Peyer's patch (tissue), 4 donors: Measurements from ENCODE around the gene LAMA4. TPM values are rescaled to one million over a fixed set of nuclear protein-coding genes. Genes with fewer than 3 reads are reported as not detected.

ENCODE experiments used
- DNase-seq, 3 donors: peaks; one replicate each; pipeline ENCODE4 v3.0.0-alpha.2; 2017 to 2019
- H3K27ac ChIP-seq, 4 donors: fragments of 200-600 bp; sonication (generic); one replicate each; pipeline ENCODE4 v1.5.1; 2016 to 2019
- H3K27me3 ChIP-seq, 2 donors: fragments of 200-600 bp; sonication (generic); one replicate each; pipeline ENCODE4 v1.5.1; 2019
- H3K36me3 ChIP-seq, 3 donors: fragments of 200-600 bp; sonication (generic); one replicate each; pipeline ENCODE4 v1.5.1; 2016 to 2019
- H3K4me1 ChIP-seq, 4 donors: fragments of 200-600 bp; sonication (generic); one replicate each; pipeline ENCODE4 v1.5.1; 2016 to 2019
- H3K4me3 ChIP-seq, 4 donors: fragments of 200-600 bp; sonication (generic); 1 replicate in 3 of 4; 2 replicates in 1 of 4; pipeline ENCODE4 v1.5.1; 2016 to 2019; ENCODE audit warnings: mild to moderate bottlenecking in 1 of 4
- H3K9me3 ChIP-seq, 4 donors: fragments of 200-600 bp; sonication (generic); one replicate each; pipeline ENCODE4 v1.5.1; 2016 to 2019; ENCODE audit warnings: mild to moderate bottlenecking in 1 of 4
- POLR2A ChIP-seq, 2 donors: fragments of 450-650 bp; IDR thresholded peaks; one replicate each; pipeline ENCODE4 v1.5.1; 2017; ENCODE audit warnings: antibody characterized with exemption in 2 of 2, mild to moderate bottlenecking in 2 of 2, moderate library complexity in 2 of 2
- total RNA-seq, 4 donors: library from RNA; depleted of rRNA; stranded (reverse); fragments of >200 nt; gene quantifications; one replicate each; pipeline ENCODE4 v1.1.0, GENCODE V29; 2016
- TF ChIP-seq, protein P1 (sequence below), 6 experiments: fragments of 450-650 bp in 4 of 6; fragments of 200-600 bp in 2 of 6; sonication (generic) in 1 of 6; IDR thresholded peaks; one replicate each; pipeline ENCODE4 v1.5.1; 2017 to 2019; ENCODE audit warnings: antibody characterized with exemption in 6 of 6, mild to moderate bottlenecking in 3 of 6, moderate library complexity in 1 of 6

The LAMA4 gene
- total RNA-seq, 4 donors from 2014 or later, result 10.0 to 99.0 (median 28.9) TPM

DNA sequence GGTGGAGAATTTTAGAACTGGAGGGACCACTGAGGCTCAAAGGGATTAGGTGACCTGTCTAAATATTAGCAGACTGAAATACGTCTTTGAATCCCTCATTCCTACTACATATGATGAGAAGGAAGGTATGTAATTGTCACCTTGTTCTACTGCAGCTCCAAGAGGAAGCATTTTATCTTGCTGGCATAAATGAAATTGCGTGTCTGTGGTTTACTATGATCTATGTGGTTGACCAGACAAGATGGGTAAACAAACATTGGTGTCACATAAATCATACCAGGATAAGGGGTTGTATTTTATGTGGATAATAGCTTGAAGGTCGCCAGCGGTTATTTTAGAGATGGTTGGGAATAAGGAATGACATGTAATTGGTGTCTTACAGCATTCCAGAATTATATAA is 78.2 kb downstream of the LAMA4 start:
- H3K36me3 ChIP-seq, result peaks cover 0 to 29% (median 0%) of the 10 kb centered on the region in 3 donors

DNA sequence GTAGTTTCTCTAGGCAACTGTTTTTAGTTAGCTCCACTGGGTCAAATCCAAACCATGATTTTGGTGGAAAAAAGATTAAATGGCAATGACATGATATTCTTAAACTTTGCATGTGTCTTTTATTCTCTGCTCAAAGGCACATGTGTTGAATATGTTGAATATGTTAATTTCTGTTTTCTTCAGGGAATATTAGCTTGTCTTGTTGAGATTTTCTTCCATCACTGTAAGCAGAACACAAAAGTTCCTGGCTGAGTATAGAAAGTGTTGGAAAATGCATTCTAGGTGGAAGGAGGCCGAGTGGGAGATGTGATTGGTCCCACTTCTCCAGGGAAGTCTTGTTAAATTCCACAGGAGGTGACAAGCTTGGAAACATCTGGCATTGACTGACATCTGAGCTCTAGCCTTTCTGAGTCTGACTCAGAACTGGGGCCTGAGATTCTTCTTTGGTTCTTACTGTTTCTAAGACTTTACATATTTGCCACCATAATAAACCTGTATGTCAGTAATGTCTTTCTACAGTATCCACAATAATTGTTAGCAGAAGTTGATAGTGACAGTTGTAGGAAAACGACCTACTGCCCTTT is 81.1 kb downstream of the LAMA4 start:
- DNase-seq, result no peak
- Histone ChIP-seq H3K36me3 (peaks cover 0 to 35% (median 0%) of the 10 kb centered on the region in 3 donors), H3K4me1 (no peaks in the 10 kb centered on the region), H3K27me3 (no peaks in the 10 kb centered on the region), H3K4me3 (no peak overlapping the region), H3K9me3 (no peaks in the 10 kb centered on the region), H3K27ac (no peak overlapping the region)
- TF ChIP-seq, protein P1, sequence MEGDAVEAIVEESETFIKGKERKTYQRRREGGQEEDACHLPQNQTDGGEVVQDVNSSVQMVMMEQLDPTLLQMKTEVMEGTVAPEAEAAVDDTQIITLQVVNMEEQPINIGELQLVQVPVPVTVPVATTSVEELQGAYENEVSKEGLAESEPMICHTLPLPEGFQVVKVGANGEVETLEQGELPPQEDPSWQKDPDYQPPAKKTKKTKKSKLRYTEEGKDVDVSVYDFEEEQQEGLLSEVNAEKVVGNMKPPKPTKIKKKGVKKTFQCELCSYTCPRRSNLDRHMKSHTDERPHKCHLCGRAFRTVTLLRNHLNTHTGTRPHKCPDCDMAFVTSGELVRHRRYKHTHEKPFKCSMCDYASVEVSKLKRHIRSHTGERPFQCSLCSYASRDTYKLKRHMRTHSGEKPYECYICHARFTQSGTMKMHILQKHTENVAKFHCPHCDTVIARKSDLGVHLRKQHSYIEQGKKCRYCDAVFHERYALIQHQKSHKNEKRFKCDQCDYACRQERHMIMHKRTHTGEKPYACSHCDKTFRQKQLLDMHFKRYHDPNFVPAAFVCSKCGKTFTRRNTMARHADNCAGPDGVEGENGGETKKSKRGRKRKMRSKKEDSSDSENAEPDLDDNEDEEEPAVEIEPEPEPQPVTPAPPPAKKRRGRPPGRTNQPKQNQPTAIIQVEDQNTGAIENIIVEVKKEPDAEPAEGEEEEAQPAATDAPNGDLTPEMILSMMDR (IDR thresholded peaks at IDR 0.05), result no peak

More for the DNA sequence above, 78.2 kb downstream of the LAMA4 start:
- Histone ChIP-seq H3K4me3 (no peak overlapping the region), H3K27me3 (no peaks in the 10 kb centered on the region), H3K9me3 (no peaks in the 10 kb centered on the region), H3K27ac (no peak overlapping the region), H3K4me1 (no peaks in the 10 kb centered on the region)
- TF ChIP-seq, protein P1 (IDR thresholded peaks at IDR 0.05), result no peak
- TF ChIP-seq POLR2A (IDR thresholded peaks at IDR 0.05), result no peak
- DNase-seq, result no peak

DNA sequence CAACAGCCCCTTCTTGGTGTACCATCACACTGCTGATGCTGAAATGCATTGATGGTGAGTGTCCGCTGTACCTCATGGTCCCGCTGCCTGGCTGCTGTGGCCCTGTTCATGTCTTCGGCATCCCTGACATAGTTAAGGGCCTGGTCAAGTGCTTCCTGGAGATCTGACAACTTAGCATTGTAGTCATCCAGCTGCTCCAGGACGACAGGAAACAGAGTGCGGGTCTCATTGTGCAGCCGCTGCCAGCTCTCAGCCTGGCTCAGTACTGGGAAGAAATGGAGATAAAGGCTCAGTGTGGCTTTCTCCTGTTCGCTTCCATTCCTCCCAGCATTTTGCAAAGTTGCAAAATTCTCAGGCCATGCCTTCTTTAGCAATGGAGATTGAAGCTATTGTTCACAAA is 81.8 kb downstream of the LAMA4 start:
- DNase-seq, result no peak
- Histone ChIP-seq H3K27ac (no peak overlapping the region), H3K4me3 (no peak overlapping the region), H3K9me3 (no peaks in the 10 kb centered on the region), H3K27me3 (no peaks in the 10 kb centered on the region), H3K36me3 (peaks cover 0 to 35% (median 0%) of the 10 kb centered on the region in 3 donors), H3K4me1 (no peaks in the 10 kb centered on the region)
- TF ChIP-seq, protein P1 (IDR thresholded peaks at IDR 0.05), result no peak
- no peak for TF ChIP-seq POLR2A (IDR thresholded peaks at IDR 0.05)

DNA sequence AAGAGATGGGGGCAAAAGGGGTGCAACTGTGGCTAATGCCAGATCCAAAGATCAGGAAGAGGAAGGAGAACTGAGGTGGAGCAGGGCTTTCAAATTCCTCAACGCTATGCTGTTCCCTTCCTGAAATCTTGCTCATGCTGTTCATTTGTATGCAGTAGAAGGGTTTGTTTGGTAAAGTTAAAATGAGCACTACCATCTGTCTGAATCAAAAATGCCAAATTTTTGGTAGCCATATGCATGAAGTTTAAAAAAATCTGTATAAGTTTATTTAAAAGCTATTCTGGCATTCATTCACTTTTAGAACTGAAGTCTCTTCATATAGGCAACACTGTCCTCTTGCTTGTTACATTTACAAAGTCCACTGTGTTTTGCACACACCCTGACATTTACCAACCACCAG is 84.8 kb downstream of the LAMA4 start:
- Histone ChIP-seq H3K9me3 (no peaks in the 10 kb centered on the region), H3K4me1 (no peaks in the 10 kb centered on the region), H3K27me3 (no peaks in the 10 kb centered on the region), H3K4me3 (no peak overlapping the region), H3K36me3 (peaks cover 0 to 30% (median 0%) of the 10 kb centered on the region in 3 donors), H3K27ac (no peak overlapping the region)
- TF ChIP-seq, protein P1 (IDR thresholded peaks at IDR 0.05), result no peak
- no peak for TF ChIP-seq POLR2A (IDR thresholded peaks at IDR 0.05)
- no peak for DNase-seq

DNA sequence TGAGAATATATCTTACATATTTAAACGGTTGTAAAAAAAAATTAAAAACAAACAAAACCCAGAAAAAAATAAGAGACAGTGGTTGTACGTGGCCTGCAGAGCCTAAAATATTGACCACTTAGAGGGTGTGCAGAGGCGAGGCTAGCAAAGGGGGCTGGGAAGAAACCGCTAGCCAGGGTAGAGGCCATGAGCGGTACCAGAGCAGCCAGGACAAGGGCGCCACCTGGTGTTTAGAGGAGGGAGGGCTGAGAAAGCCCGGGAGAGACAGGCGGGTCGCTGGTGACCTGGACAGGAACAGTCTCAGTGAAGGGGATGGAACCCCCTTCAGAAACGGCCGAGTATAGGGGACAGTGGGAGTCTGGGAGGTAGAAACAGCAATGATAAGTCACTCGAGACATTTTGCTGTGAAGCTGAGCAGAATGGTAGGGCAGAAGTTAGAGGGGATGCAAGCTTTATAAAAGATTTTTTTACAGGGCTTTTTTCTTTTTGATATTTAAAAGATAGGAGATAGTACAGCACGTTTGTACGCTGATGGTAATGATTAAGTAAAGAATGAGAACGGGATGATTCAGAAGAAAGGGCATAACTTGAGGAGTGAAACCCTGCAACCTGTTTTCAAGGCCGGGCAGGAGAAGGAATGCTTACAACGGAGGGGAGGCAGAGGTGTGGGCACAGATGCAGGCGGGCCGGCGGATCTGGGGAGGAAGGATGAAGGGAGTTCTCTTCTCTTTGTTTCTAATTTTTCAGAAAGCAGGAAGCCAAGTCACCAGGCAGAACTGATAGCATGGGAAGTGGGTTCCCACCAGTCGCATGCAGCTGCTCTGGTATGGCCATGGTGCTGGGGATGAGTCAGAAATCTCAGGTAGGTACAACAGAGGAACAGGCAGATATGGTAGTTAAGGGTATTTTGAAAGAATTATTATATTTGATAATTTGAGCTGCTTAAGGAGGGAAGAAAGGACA is 90.8 kb downstream of the LAMA4 start:
- H3K27ac ChIP-seq, result no peak overlapping the region
- no peaks in the 10 kb centered on the region for H3K4me1 ChIP-seq
- TF ChIP-seq, protein P1 (IDR thresholded peaks at IDR 0.05), result peak in 5 of 6 experiments; percentile 56 to 86 (median 63)
- TF ChIP-seq POLR2A (IDR thresholded peaks at IDR 0.05), result no peak
- no peaks in the 10 kb centered on the region for H3K27me3 ChIP-seq
- peak; percentile 66 to 85 (median 76) for DNase-seq
- no peaks in the 10 kb centered on the region for H3K9me3 ChIP-seq
- H3K36me3 ChIP-seq, result peaks cover 0 to 13% (median 0%) of the 10 kb centered on the region in 3 donors
- no peak overlapping the region for H3K4me3 ChIP-seq
